ENCODE results near the gene PLXDC1.
A peak's percentile ranks its signal among the peaks of the same experiment; 100 is the strongest.

PLXDC1 gene

DNA sequence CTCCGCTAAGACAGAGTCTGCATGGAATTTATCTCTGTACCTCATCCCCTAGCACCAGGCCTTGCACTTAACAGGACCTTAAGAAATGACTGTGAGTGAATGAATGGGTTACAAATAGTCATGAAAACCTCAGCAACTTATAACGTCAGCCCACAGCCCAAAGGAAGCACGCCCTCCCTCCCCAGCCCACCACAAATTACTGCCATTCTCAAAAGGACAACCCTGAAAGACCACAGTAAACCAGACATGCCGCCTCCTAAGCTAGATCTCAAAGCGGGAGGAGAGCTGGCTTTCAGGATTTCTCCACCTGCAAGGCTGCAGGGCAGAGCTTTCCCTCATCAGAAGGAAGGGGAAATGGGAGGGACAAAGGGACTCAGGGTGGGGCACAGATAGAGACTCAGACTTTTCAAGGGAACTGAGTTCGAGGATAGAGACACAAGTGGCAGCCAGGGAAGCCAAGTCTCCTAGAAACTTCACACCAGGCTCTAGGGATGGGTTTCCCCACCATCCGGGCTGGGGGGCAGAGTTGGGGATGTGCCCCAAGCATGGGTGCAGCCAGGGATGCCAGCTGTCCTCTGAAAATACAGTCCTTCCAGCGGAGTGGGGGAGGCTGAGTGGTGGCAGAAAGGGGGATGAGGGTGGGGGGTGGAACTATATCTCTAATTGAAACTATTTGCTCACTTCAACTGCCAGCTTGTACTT lies 56.7 kb downstream of the PLXDC1 start:
- no peak for DNase-seq

DNA sequence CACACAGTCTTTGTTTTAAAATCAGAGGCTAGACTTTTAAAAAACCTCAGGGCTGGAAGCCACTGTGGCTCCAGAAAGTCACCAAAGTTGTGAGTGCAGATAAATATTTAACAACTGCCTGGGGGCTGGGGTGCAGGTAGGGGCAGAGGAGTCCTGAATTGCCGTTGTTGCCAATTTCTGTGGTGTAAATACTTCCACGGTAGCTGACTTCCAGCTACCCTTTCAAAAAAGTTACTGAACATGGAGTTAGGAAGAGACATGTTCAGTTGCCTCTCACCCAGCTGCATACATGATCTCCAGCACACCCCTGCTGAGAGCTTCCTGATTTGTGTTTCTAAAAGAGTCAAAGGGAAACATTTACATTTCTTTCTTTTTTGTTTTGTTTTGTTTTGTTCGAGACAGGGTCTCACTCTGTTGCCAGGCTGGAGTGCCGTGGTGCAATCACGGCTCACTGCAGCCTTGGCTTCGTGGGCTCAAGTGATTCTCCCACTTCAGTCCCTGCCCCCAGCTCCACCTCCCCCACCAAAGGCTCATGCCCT lies 58.7 kb downstream of the PLXDC1 start:
- DNase-seq: peak in 1 of 2 experiments; percentile 13

DNA sequence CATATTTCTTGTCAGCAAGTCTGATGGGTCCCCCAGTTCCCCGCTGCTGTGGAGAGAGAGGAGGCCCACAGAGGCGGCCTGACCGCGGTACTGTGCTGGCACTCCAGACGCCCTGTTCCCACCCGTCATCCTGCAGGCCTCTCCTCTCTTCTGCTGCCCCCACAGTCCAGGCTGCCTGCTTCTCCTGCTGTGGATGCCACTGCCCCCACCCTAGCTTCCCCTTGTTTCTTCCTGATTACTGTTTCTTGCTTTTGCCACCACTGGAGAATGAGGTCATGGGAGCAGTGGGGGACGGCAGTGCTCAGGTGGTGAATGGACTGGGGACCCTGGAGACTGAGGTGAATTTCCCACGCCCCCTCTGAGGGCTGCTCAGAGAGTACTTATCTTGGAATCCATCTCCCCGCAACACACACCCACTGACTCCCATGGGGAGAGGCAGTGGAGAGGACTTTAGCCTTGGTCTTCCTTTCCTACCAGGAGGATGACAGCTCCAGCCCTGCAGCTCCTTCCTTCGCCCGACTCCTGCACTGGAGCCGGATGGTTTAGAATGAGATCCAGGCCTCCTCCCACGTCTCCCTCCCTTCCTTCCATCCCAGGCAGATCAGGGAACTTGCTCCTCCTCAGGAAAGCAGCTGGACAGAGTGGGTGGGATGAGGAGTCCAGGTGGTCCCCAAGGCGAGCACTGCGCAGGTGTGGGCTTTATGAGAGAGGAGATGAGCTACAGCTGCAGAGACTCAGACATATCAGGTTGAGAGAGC lies 60.4 kb downstream of the PLXDC1 start:
- DNase-seq: no peak

DNA sequence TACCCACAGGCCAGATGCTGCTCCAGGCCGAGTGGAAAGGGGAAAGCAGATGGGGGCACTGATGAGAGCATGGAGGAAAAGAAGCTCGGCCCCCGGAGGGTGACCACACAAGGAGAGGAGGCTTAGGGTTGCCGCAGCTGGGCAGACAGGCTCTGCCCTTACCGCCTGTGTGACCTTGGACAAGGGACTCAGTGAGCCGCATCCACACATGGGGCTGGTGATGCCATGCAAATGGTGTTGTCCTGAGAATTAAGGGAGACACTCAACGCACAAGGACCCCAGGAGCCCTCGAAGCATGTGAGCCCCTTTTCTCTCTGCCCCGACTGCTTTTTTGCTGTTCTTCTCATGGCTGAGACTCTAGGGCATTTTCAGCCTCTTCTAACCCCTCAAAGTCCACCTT lies 61.0 kb downstream of the PLXDC1 start:
- DNase-seq: no peak

DNA sequence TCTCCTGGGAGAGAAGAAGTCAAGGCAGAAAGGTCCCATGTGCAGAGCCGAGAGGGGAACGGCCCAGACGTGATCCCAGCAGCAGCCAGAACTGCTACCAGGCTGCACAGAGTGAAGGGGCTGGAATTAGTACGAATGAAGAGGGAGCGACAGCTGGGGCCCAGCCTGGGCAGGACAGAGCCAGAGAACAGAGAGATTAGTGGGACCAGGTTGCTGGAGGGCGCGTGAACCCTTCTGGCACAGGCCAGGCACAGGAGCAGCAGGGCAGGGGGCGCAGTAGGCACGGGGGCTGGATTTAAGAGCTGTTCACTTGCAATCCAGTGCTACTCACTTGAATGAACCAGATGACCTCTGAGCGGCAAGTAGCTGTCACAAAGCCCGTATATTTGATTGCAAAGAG lies 66.9 kb downstream of the PLXDC1 start:
- DNase-seq: no peak

DNA sequence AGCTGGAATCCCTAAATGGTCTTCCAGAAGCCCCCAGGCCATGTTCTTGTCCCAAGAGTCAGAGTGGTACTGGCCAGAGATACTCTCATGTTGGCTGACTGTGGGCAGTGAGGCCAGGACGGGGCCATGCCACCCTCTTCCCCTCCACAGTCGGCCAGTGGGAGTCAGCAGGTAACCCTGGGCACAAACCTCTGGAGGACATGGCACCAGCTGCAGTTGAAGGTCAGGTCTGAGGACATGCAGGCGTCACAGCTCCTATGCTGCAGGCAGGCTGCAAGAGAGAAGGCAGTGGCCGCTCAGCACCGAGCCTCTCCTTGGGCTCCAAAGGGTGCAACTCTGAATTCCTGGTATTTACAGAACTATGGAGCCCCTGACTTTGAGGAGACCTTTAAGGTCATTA lies 68.2 kb downstream of the PLXDC1 start:
- no peak for DNase-seq

DNA sequence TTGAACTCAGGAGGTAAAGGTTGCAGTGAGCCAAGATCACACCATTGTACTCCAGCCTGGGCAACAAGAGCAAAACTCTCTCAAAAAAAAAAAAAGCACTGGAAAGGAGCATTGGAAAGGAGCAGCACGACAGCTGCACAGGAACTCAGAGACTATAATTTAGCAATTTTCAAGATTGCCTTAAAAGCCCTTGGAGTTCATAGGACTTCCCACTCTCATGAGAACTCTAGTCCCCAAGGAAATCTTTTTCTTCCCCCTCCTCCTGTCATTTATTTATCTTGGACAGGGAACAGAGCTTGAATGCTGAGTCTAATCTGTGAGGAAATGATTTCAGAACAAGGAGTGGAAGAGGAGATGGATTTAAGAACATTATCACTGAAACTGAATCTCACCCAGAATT lies 69.0 kb downstream of the PLXDC1 start:
- no peak for DNase-seq

DNA sequence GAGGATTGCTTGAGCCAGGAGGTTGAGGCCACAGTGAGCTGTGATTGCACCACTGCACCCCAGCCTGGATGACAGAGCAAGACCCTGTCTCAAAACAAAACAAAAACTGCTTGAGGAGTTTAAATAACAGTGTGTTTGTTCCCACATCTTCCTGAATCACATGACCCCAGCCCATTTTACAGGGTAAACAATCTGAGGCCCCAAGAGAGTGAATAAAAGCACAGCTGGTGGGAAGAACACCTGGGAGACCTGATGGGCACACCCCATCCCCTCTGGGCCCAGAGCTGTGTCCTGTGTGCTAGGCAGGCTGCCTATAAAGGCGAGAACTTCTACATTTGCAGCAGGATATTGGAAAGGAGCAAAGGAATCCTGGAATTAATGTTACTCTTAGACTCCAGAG lies 69.6 kb downstream of the PLXDC1 start:
- no peak for DNase-seq

DNA sequence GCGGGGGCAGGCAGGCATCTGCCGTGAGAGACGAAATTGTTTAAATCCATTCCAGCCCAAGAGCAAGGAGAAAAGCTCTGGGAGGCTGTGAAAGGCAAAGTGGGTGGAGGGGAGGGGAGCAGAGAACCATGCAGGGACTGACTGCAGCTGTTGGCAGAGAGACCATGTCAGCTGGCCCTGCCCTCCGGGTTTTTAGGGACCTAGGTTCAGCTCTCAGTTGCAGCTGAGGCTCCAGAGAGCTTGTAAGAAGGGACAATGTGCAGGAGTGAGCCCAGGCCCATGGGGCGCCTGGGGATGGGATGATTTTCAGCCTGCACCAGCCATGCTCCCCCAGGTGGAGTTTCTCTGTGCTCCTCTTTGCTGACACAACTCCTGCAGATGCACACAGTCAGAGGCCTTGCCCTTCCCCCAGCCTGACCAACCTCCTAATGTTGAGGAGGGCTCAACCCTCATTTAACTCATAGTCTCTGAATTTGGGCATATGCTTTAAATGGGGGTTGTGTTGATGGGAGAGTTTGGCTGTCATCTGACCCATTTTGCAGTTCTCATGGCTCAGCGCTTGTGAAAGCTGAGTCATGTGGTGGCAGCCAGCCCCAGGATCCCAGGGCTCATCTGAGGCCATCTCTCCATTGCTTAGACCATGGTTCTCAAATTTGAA lies 70.9 kb downstream of the PLXDC1 start:
- no peak for DNase-seq

DNA sequence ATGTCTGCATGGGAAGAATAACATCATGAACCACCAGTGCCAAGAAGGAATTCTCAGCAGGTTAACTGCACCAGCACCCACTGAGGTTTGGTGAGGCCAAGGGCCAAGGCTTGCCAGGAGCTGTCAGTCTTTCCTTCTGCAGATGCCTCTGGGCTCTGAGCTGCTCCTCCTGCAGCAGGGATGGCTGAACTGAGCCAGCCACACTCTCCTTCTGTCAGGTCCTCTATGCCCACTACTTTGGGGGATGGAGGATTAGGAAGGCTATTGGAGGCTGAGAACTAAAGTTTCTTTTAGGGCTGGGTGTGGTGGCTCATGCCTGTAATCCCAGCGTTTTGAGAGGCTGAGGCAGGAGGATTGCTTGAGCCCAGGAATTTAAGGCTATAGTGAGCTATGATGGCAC lies 71.6 kb downstream of the PLXDC1 start:
- no peak for DNase-seq

DNA sequence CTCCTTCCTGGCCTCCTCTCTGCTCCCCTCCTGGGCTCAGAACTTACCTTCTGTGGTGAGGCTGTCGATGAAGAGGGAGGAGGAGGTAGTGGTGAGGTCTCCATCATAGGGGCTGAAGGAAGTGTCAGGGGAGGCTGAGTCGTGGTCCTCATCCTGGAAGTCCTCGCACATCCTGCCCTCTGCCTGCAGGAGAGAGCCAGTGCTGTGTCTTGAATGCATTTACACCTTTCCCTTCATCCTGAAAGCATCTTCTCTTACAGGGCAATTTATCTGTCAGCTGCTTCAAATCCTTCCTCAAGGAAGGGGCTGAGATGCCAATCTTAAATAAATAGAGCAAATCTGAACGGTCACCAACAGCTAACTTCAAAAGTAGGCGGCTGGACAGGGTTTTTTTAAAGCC lies 73.6 kb downstream of the PLXDC1 start:
- no peak for DNase-seq

DNA sequence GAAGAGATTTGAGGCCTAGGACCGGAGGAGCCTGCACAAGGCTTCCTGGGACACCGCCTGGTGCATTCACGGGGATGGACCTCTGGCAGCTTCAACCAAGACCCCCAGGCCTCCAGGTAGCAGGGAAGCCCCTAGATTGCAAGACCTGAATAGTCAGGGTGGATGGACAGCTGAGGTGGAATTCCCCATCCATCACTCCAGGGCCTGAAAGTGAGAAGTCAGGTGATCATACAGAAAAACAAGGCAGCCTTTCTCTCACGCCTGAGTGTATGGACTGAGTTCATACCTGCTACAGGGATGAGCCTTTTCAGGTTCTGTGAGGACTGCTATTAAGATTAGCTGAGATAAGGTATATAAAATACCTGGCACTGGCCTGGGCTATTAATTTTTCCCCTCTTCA lies 74.2 kb downstream of the PLXDC1 start:
- DNase-seq: no peak

DNA sequence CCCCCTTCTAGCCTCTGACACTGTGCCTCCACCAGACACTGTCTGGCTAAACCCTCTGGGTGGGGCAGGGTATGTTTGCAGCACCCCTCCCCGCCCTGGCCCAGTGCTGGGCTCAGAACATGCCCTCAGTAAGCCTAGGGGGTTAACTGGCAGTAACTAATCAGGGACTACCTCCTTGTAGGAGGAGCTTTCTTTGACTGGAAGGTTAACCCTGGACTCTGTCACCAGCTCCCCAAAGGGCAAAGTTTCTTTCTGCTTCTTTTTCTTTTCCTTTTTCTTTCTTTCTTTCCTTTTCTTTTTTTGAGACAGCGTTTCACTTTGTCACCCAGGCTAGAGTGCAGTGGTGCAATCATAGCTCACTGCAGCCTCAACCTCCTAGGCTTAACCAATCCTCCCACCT lies 76.8 kb downstream of the PLXDC1 start:
- DNase-seq: no peak

DNA sequence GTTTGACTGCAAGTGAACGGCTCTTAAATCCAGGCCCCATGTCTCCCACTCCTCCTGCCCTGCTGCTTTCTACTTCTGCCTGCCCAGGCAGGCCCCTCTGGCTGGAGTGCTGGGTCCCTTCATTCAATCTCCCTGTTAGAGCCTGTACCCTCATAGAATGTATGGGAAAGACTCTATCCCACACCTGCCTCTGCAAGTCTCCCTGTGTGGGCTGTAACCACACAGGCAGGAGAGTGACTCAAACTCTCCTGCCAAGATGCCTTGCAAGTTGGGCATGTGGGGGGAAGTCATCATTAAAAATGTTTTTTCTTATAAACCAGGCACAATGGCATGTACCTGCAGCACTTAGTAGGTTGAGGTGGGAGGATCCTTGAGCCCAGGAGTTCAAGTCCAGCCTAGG lies 77.5 kb downstream of the PLXDC1 start:
- DNase-seq: no peak

DNA sequence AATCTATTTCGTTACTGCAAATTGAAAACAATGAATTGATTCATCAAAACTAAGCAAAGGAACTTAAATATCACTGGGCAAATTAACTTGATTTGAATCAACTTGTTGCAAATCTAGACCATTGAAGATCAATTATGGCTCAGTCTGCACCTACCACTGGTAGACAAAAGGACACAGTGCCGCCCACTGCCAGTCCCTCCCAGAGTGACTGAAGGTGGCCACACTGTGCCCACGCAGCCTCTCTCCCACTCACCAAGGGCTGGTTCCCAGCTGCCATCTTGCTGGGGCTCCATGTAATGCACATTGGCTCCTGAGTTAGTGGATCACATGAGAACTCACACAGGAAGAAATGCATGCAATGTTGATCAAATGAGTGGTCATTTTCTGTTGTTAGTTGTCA lies 78.1 kb downstream of the PLXDC1 start:
- DNase-seq: no peak

DNA sequence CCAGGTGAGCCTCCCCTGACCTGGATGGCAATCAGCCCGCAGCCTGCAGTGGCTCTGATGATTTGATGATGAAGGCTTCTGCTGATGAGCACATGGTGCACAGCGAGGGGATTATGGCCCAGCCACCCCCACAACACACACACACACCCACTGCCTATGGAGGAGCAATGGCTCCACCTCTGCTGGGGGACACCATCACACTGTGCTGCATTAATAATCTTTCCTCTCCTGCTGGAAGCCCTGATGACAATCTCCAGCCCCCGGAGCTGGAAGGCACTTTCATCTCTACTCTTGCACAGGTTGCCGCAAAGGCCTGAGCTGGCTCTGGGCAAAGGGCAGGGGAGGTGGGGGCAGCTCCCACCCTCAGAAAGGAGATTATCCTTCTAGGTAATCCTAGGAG lies 79.9 kb downstream of the PLXDC1 start:
- DNase-seq: no peak

DNA sequence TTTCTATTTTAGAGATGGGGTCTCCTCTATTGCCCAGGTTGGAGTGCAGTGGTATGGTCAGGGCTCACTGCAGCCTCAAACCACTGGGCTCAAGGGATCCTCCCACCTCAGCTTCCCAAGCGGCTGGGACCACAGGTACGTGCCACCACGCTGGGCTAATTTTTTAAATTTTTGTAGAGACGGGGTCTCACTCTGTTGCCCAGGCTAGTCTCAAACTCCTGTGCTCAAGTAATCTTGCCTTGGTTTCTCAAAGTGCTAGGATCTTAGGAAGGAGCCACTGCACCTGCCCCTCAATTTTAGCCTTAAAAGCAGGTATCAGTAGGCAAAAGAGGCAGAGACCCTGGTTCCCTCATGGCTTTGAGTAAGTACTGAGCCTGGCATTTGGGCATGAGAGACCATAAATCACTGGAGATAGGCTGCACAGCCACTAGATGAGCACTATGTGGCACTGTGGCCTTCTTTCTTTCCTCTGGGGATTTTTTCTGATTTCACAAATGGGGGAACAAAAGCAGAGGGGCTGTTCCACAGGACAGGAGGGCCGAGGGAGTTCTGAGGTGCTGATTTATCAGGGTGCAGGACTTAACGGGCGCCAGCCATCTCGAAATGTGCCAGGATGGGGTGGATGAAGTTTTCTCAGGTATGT lies 82.2 kb downstream of the PLXDC1 start:
- DNase-seq: peak; percentile 71 to 80

DNA sequence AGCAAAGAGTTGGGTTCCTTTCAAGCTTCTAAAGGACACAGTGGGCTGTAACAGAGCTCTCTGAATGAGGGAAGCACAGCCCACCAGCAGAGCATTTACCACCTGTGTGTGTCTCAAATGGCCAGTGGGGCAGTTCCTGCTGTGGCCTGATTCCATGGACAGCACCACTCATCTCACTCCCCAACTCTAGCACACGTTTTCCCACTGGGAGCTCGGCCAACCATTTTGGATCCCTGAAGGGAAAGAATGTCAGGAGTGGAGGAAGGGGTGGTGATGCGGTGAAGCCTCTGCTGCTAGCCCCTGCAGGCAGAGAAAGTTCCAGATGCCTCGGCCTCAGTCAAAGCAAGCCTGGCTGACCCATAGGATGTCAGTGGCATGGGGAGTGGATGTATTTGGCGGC lies 86.6 kb downstream of the PLXDC1 start:
- no peak for DNase-seq

DNA sequence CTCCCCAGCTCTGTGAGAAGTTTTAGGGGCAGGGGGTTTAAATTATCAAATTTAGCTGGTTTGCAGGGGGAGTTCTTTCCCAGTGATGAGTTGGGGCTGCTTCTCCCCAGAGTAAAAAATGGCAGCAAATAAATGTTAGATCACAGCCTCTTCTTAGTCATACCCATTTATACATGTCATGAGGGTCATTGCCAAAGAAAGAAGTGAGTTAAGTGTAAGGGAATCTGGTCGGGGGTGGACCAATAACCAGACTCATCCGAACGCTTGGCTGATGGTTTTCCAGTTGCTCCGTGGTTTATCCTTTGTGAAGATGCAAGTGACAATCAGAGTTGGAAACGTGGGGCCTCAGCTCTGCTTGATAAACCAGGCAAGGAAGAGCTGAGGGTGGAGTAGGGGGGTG lies 87.1 kb downstream of the PLXDC1 start:
- no peak for DNase-seq

DNA sequence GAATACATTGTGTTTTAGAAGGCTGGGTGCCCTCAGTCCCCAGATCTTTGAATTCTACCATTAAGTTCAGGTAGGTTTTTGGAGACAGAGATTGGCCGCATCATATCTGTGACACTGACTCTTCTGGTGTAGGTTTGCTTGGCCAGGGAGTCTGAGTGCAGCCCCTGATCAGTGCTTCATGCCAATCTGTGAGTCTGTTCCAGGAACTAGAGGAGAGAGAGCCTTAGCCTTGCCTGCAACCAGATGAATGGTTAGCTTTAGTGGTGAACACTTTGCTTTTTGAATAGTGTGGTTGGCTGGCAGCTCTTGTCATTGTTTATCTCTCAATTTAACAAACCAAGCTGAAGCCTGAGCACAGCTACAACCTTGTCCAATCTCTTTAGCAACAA lies 87.8 kb downstream of the PLXDC1 start:
- DNase-seq: no peak

DNA sequence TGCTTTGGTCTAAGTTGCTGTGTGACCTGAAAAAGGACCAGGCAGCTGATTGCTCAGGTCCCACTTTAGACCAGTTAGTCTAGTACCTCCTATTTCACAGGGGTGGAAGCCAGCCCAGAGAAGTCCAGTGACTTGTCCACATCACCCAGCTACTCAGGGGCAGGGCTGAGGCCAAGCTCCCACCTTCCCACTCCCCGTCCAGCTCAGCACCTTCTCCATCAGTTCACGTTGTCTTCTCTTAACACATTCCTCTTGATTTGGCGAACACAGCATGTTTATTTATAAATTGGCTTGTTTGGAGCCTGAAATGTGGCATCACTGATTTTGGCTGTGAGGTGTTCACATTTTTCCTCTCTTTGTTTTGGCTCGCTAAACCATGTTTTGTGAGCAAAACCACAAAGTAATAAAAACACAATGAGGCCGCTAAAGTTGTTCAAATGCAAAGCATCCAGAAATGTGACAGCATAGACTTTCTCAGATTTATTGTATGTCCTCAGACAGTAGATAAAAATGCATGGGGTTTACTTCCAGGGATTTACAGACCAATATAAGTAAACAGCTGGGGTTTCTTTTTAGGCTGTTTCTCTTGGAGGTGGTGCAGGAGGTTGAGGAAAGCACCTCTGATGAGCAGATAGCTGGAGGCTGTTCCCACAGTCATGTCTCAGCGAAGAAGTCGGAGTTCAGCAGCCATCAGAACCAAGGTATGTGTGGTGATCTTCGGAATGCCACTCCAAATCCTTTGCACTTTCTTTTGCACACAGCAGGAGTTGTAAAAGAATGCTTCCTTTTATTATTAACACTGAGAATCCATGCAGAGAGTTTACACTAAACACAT lies 88.4 kb downstream of the PLXDC1 start:
- DNase-seq: no peak

DNA sequence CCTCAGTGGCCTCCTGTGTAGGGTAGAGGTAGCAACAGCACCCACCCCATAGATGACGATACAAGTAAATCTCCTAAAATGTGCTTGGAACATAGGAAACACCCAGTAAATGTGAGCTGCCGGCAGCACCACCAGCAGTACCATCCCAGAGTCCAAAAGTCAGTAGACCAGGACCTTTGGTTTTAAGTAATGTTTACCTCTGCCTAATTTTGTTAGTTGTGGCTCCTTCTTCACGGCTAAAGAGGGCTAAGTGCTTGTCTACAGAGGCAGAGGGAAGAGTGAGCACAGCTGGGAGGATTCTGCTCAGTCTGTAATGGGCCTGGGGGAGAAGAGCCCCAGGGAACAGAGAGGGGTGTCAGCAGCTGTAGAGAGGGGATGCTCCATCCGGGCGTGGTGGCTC lies 92.9 kb downstream of the PLXDC1 start:
- no peak for DNase-seq

Measured in AML-193 (cell line).